ENCODE measurements around the gene STK32B.

GRCh38 chr4:5370286-5370685 is 319.0 kb downstream of the STK32B start:
- TF ChIP-seq CTCF (IDR thresholded peaks at IDR 0.05) (no peak), ZFX (IDR thresholded peaks at IDR 0.05; ENCODE audit: borderline replicate concordance) (no peak)

All from 22Rv1 (cell line).